GM23338 (cell line): ENCODE measurements around the gene ENDOU. TPM values are rescaled to one million over a fixed set of nuclear protein-coding genes. Genes with fewer than 3 reads are reported as not detected.

ENCODE experiments used
- ATAC-seq: fragments of 200-7000 bp; cut with Tn5 transposase; 3 replicates; pipeline ENCODE4 v1.9.1; 2020
- DNase-seq: peaks from one replicate; pipeline ENCODE4 v3.0.0-alpha.2; 2015; ENCODE audit warnings: low spot score
- H2AFZ ChIP-seq: fragments of 200-600 bp; sonication (generic); 2 replicates; pipeline ENCODE4 v1.8.0; 2016; ENCODE audit warnings: antibody characterized with exemption, mild to moderate bottlenecking, moderate library complexity
- H3F3A ChIP-seq: fragments of 200-600 bp; sonication (generic); replicated peaks from 2 replicates; pipeline ENCODE4 v1.8.0; 2017; ENCODE audit warnings: antibody characterized with exemption, mixed run types, low read depth
- H3K27ac ChIP-seq: fragments of 200-600 bp; sonication (generic); 2 replicates; pipeline ENCODE4 v1.6.1; 2016; ENCODE audit warnings: low read depth
- H3K27me3 ChIP-seq: fragments of 200-600 bp; sonication (generic); 2 replicates; pipeline ENCODE4 v1.8.0; 2016; ENCODE audit warnings: mild to moderate bottlenecking, mixed run types, moderate library complexity; ENCODE audit not compliant: insufficient read depth
- H3K36me3 ChIP-seq: fragments of 200-600 bp; sonication (generic); 2 replicates; pipeline ENCODE4 v1.8.0; 2016; ENCODE audit warnings: mild to moderate bottlenecking; ENCODE audit not compliant: insufficient read depth
- H3K4me1 ChIP-seq: fragments of 200-600 bp; sonication (generic); 2 replicates; pipeline ENCODE4 v1.8.0; 2016; ENCODE audit warnings: mild to moderate bottlenecking, moderate library complexity; ENCODE audit not compliant: insufficient read depth
- H3K4me2 ChIP-seq: fragments of 200-600 bp; sonication (generic); 2 replicates; pipeline ENCODE4 v1.7.1; 2017; ENCODE audit warnings: mixed run types
- H3K4me3 ChIP-seq: fragments of 200-600 bp; sonication (generic); 2 replicates; pipeline ENCODE4 v1.6.1; 2016; ENCODE audit warnings: mixed run types
- H3K79me2 ChIP-seq: fragments of 200-600 bp; sonication (generic); replicated peaks from 2 replicates; pipeline ENCODE4 v1.8.0; 2017; ENCODE audit warnings: mild to moderate bottlenecking; ENCODE audit not compliant: insufficient read depth
- H3K9me2 ChIP-seq: fragments of 200-600 bp; sonication (generic); 2 replicates; pipeline ENCODE4 v1.8.0; 2017; ENCODE audit not compliant: insufficient read depth
- H4K20me1 ChIP-seq: fragments of 200-600 bp; sonication (generic); replicated peaks from 2 replicates; pipeline ENCODE4 v1.8.0; 2017; ENCODE audit warnings: mild to moderate bottlenecking; ENCODE audit not compliant: insufficient read depth
- H3K27ac Mint-ChIP-seq: 2 replicates; pipeline ENCODE4 v1.8.0; 2020; ENCODE audit warnings: inconsistent platforms, mild to moderate bottlenecking, moderate library complexity, mixed read lengths
- H3K27me3 Mint-ChIP-seq: 3 replicates; pipeline ENCODE4 v1.8.0; 2022; ENCODE audit warnings: low read depth, mild to moderate bottlenecking, moderate library complexity, mixed read lengths, inconsistent platforms; ENCODE audit not compliant: insufficient read depth, poor library complexity
- H3K36me3 Mint-ChIP-seq: 3 replicates; pipeline ENCODE4 v1.8.0; 2021; ENCODE audit warnings: low read depth, mild to moderate bottlenecking, inconsistent platforms, moderate library complexity, mixed read lengths
- H3K4me1 Mint-ChIP-seq: 3 replicates; pipeline ENCODE4 v1.8.0; 2020; ENCODE audit warnings: mild to moderate bottlenecking, inconsistent platforms, mixed read lengths
- H3K4me3 Mint-ChIP-seq: 3 replicates; pipeline ENCODE4 v1.8.0; 2021; ENCODE audit warnings: moderate library complexity, mild to moderate bottlenecking, inconsistent platforms, mixed read lengths
- H3K9me3 Mint-ChIP-seq: 3 replicates; pipeline ENCODE4 v1.8.0; 2020; ENCODE audit warnings: moderate library complexity, mild to moderate bottlenecking, inconsistent platforms, mixed read lengths
- EZH2 ChIP-seq: fragments of 200-600 bp; sonication (generic); IDR thresholded peaks from one replicate; pipeline ENCODE4 v1.8.0; 2017; ENCODE audit warnings: antibody characterized with exemption, mild to moderate bottlenecking, low read depth; ENCODE audit not compliant: unreplicated experiment
- EZH2phosphoT487 ChIP-seq: fragments of 200-600 bp; sonication (generic); IDR thresholded peaks from one replicate; pipeline ENCODE4 v1.8.1; 2018; ENCODE audit warnings: antibody characterized with exemption; ENCODE audit not compliant: unreplicated experiment
- JUNB ChIP-seq: IDR thresholded peaks from one replicate; pipeline ENCODE4 v1.6.1; 2016; ENCODE audit warnings: antibody characterized with exemption; ENCODE audit not compliant: unreplicated experiment
- NANOG ChIP-seq: IDR thresholded peaks from 2 replicates; pipeline ENCODE4 v1.6.1; 2016; ENCODE audit warnings: antibody characterized with exemption, borderline replicate concordance
- REST ChIP-seq: IDR thresholded peaks from one replicate; pipeline ENCODE4 v1.6.1; 2018; ENCODE audit warnings: antibody characterized with exemption; ENCODE audit not compliant: unreplicated experiment
- STAT1 ChIP-seq: IDR thresholded peaks from one replicate; pipeline ENCODE4 v1.6.1; 2016; ENCODE audit warnings: antibody characterized with exemption; ENCODE audit not compliant: unreplicated experiment
- ZNF114 ChIP-seq: fragments of 250-450 bp; sonication (Bioruptor Pico); IDR thresholded peaks from 2 replicates; pipeline ENCODE4 v1.5.0; 2020; ENCODE audit warnings: mild to moderate bottlenecking, moderate library complexity
- polyA plus RNA-seq: library from polyadenylated mRNA; unstranded; fragments of >200 nt; fragmentation: Nextera tagmentation; extraction: Ambion mirVana; gene quantifications from 2 replicates; pipeline ENCODE4 v1.2.1, GENCODE V29; 2016
- total RNA-seq: library from RNA; depleted of rRNA; stranded (reverse); fragments of >200 nt; shearing (Covaris generic); gene quantifications from 2 replicates; pipeline ENCODE4 v1.2.3, GENCODE V29; 2014
- TF ChIP-seq, protein P1 (sequence below): IDR thresholded peaks from 2 replicates; pipeline ENCODE4 v1.6.1; 2016; ENCODE audit warnings: antibody characterized with exemption
- TF ChIP-seq, protein P2 (sequence below): fragments of 250-450 bp; sonication (Bioruptor Pico); IDR thresholded peaks from 2 replicates; pipeline ENCODE4 v1.5.0; 2020; ENCODE audit warnings: mild to moderate bottlenecking, moderate library complexity
- TF ChIP-seq, protein P3 (sequence below), 2 experiments: fragments of 200-600 bp in 1 of 2; sonication (generic) in 1 of 2; conservative IDR thresholded peaks; 2 replicates each; pipeline versions ENCODE4 v1.5.1 to v1.6.1; 2016 to 2017; ENCODE audit warnings: antibody characterized with exemption in 2 of 2, low read depth in 2 of 2, mild to moderate bottlenecking in 2 of 2, moderate library complexity in 1 of 2

The ENDOU gene
- total and polyA plus RNA-seq, 2 experiments from 2014 or later = not detected

DNA sequence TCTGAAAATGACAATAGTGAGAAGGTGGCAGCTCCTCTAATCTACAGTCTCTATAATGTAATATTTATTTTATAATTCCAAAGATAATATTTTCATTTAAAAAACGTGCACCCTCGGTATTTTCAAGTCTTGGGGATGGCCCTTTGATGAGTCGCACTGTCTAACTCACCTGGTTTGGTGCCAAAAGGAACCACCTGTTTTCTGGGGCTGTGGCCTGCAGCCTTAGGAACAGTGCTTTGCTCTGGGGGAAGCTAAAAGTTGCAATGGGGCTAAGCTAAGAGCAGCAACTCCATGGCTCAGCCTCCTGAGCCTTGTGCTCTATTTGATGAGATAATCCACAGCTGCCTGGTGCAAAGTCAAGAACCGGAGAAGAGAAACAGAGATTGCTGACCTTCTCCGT, 6.4 kb upstream of the ENDOU start:
- Histone ChIP-seq H3K4me1 (peaks cover 16% of the 10 kb centered on the region; the same call in 1 of the 2 replicates), H3K79me2 (no peaks in the 10 kb centered on the region), H3K4me2 (no peak overlapping the region), H3K27me3 (no peaks in the 10 kb centered on the region), H3K27ac (no peak overlapping the region), H2AFZ (no peak overlapping the region), H3K4me3 (no peak overlapping the region), H3K36me3 (no peaks in the 10 kb centered on the region), H3F3A (no peaks in the 10 kb centered on the region), H3K9me2 (no peaks in the 10 kb centered on the region), H4K20me1 (no peaks in the 10 kb centered on the region)
- H3K36me3 Mint-ChIP-seq = no peaks in the 10 kb centered on the region; the same call in 2 of the 3 replicates
- TF ChIP-seq STAT1 (no peak), ZNF114 (CRISPR knock-in tag) (no peak), NANOG (no peak), EZH2 (no peak), EZH2phosphoT487 (no peak), REST (no peak), JUNB (no peak)
- TF ChIP-seq, protein P1, sequence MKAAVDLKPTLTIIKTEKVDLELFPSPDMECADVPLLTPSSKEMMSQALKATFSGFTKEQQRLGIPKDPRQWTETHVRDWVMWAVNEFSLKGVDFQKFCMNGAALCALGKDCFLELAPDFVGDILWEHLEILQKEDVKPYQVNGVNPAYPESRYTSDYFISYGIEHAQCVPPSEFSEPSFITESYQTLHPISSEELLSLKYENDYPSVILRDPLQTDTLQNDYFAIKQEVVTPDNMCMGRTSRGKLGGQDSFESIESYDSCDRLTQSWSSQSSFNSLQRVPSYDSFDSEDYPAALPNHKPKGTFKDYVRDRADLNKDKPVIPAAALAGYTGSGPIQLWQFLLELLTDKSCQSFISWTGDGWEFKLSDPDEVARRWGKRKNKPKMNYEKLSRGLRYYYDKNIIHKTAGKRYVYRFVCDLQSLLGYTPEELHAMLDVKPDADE = no peak
- TF ChIP-seq, protein P2, sequence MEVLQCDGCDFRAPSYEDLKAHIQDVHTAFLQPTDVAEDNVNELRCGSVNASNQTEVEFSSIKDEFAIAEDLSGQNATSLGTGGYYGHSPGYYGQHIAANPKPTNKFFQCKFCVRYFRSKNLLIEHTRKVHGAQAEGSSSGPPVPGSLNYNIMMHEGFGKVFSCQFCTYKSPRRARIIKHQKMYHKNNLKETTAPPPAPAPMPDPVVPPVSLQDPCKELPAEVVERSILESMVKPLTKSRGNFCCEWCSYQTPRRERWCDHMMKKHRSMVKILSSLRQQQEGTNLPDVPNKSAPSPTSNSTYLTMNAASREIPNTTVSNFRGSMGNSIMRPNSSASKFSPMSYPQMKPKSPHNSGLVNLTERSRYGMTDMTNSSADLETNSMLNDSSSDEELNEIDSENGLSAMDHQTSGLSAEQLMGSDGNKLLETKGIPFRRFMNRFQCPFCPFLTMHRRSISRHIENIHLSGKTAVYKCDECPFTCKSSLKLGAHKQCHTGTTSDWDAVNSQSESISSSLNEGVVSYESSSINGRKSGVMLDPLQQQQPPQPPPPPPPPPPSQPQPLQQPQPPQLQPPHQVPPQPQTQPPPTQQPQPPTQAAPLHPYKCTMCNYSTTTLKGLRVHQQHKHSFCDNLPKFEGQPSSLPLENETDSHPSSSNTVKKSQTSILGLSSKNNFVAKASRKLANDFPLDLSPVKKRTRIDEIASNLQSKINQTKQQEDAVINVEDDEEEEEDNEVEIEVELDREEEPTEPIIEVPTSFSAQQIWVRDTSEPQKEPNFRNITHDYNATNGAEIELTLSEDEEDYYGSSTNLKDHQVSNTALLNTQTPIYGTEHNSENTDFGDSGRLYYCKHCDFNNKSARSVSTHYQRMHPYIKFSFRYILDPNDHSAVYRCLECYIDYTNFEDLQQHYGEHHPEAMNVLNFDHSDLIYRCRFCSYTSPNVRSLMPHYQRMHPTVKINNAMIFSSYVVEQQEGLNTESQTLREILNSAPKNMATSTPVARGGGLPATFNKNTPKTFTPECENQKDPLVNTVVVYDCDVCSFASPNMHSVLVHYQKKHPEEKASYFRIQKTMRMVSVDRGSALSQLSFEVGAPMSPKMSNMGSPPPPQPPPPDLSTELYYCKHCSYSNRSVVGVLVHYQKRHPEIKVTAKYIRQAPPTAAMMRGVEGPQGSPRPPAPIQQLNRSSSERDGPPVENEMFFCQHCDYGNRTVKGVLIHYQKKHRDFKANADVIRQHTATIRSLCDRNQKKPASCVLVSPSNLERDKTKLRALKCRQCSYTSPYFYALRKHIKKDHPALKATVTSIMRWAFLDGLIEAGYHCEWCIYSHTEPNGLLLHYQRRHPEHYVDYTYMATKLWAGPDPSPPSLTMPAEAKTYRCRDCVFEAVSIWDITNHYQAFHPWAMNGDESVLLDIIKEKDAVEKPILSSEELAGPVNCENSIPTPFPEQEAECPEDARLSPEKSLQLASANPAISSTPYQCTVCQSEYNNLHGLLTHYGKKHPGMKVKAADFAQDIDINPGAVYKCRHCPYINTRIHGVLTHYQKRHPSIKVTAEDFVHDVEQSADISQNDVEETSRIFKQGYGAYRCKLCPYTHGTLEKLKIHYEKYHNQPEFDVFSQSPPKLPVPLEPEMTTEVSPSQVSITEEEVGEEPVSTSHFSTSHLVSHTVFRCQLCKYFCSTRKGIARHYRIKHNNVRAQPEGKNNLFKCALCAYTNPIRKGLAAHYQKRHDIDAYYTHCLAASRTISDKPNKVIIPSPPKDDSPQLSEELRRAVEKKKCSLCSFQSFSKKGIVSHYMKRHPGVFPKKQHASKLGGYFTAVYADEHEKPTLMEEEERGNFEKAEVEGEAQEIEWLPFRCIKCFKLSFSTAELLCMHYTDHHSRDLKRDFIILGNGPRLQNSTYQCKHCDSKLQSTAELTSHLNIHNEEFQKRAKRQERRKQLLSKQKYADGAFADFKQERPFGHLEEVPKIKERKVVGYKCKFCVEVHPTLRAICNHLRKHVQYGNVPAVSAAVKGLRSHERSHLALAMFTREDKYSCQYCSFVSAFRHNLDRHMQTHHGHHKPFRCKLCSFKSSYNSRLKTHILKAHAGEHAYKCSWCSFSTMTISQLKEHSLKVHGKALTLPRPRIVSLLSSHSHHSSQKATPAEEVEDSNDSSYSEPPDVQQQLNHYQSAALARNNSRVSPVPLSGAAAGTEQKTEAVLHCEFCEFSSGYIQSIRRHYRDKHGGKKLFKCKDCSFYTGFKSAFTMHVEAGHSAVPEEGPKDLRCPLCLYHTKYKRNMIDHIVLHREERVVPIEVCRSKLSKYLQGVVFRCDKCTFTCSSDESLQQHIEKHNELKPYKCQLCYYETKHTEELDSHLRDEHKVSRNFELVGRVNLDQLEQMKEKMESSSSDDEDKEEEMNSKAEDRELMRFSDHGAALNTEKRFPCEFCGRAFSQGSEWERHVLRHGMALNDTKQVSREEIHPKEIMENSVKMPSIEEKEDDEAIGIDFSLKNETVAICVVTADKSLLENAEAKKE (CRISPR knock-in tag) = no peak
- TF ChIP-seq, protein P3, sequence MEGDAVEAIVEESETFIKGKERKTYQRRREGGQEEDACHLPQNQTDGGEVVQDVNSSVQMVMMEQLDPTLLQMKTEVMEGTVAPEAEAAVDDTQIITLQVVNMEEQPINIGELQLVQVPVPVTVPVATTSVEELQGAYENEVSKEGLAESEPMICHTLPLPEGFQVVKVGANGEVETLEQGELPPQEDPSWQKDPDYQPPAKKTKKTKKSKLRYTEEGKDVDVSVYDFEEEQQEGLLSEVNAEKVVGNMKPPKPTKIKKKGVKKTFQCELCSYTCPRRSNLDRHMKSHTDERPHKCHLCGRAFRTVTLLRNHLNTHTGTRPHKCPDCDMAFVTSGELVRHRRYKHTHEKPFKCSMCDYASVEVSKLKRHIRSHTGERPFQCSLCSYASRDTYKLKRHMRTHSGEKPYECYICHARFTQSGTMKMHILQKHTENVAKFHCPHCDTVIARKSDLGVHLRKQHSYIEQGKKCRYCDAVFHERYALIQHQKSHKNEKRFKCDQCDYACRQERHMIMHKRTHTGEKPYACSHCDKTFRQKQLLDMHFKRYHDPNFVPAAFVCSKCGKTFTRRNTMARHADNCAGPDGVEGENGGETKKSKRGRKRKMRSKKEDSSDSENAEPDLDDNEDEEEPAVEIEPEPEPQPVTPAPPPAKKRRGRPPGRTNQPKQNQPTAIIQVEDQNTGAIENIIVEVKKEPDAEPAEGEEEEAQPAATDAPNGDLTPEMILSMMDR (conservative IDR thresholded peaks at IDR 0.05; ENCODE audit: low read depth in 2 of 2) = no peak
- H3K9me3 Mint-ChIP-seq = no peaks in the 10 kb centered on the region
- H3K4me1 Mint-ChIP-seq = peaks cover 19% of the 10 kb centered on the region
- DNase-seq (no peak), ATAC-seq (no peak)
- no peak overlapping the region for H3K4me3 Mint-ChIP-seq
- H3K27me3 Mint-ChIP-seq = peaks cover 6% of the 10 kb centered on the region
- H3K27ac Mint-ChIP-seq = no peak overlapping the region
